Endodermal cell (in vitro differentiated cells): ENCODE measurements around the gene WDR43. TPM values are rescaled to one million over a fixed set of nuclear protein-coding genes. Genes with fewer than 3 reads are reported as not detected.
A peak's percentile ranks its signal among the peaks of the same experiment; 100 is the strongest.

Experiments
- DNase-seq: peaks from one replicate; pipeline ENCODE4 v3.0.0-alpha.2; 2017
- H3K27ac ChIP-seq: 2 replicates; pipeline ENCODE4 v1.5.1; 2013; ENCODE audit warnings: mild to moderate bottlenecking, low read depth, low read length, moderate library complexity
- H3K27me3 ChIP-seq: 2 replicates; pipeline ENCODE4 v1.6.1; 2013; ENCODE audit warnings: mild to moderate bottlenecking, low read length, moderate library complexity; ENCODE audit not compliant: insufficient read depth, control insufficient read depth, poor library complexity, severe bottlenecking
- H3K36me3 ChIP-seq: 2 replicates; pipeline ENCODE4 v1.7.0; 2013; ENCODE audit warnings: mild to moderate bottlenecking, low read length, moderate library complexity; ENCODE audit not compliant: control insufficient read depth, insufficient read depth
- H3K4me1 ChIP-seq: one replicate; pipeline ENCODE4 v1.7.0; 2013; ENCODE audit warnings: low read length; ENCODE audit not compliant: control insufficient read depth, insufficient read depth
- H3K4me3 ChIP-seq: 2 replicates; pipeline ENCODE4 v1.5.1; 2013; ENCODE audit warnings: mild to moderate bottlenecking, low read length, moderate library complexity
- H3K9ac ChIP-seq: 2 replicates; pipeline ENCODE4 v1.6.1; 2013; ENCODE audit warnings: mild to moderate bottlenecking, low read length, moderate library complexity; ENCODE audit not compliant: poor library complexity, severe bottlenecking; ENCODE audit errors: extremely low read depth
- H3K9me3 ChIP-seq: 2 replicates; pipeline ENCODE4 v1.6.1; 2013; ENCODE audit warnings: mild to moderate bottlenecking, low read length, moderate library complexity; ENCODE audit not compliant: control insufficient read depth
- H3K27ac Mint-ChIP-seq: 2 replicates; pipeline ENCODE4 v1.8.0; 2020; ENCODE audit warnings: mixed read lengths
- H3K27me3 Mint-ChIP-seq: 2 replicates; pipeline ENCODE4 v1.8.0; 2021; ENCODE audit warnings: mild to moderate bottlenecking, mixed read lengths; ENCODE audit not compliant: insufficient read depth
- H3K36me3 Mint-ChIP-seq: 2 replicates; pipeline ENCODE4 v1.8.0; 2020; ENCODE audit warnings: low read depth, mixed read lengths
- H3K4me1 Mint-ChIP-seq: 2 replicates; pipeline ENCODE4 v1.8.0; 2020; ENCODE audit warnings: mixed read lengths
- H3K4me3 Mint-ChIP-seq: 2 replicates; pipeline ENCODE4 v1.8.0; 2020; ENCODE audit warnings: mild to moderate bottlenecking, moderate library complexity, mixed read lengths
- H3K9me3 Mint-ChIP-seq: 2 replicates; pipeline ENCODE4 v1.8.0; 2020; ENCODE audit warnings: mild to moderate bottlenecking, mixed read lengths
- CTCF ChIP-seq: fragments of 200-600 bp; sonication (generic); conservative IDR thresholded peaks from 2 replicates; pipeline ENCODE4 v1.5.0; 2021; ENCODE audit warnings: antibody characterized with exemption, mild to moderate bottlenecking
- WGBS, 2 experiments: methylation state at CpG; one replicate each; pipeline versions ENCODE4 v1.1.5 to v1.1.7; 2013; ENCODE audit warnings: missing lambda C conversion rate in 2 of 2, mixed read lengths in 1 of 2; ENCODE audit not compliant: insufficient coverage in 1 of 2, insufficient read length in 1 of 2; 5-methylcytosine and 5-hydroxymethylcytosine counted together
- total RNA-seq, 2 donors: library from RNA; stranded (reverse); fragmentation: NEBNext Ultra II Directional in 1 of 2; extraction: Animal tissue kit (Norgen Biotek cat#: 25700) in 1 of 2; gene quantifications; 2 replicates in 1 of 2; 3 replicates in 1 of 2; pipeline ENCODE4 v1.2.1, GENCODE V29; 2021

The WDR43 gene
- total RNA-seq, 2 donors from 2014 or later, result 64.3 to 77.7 TPM

DNA sequence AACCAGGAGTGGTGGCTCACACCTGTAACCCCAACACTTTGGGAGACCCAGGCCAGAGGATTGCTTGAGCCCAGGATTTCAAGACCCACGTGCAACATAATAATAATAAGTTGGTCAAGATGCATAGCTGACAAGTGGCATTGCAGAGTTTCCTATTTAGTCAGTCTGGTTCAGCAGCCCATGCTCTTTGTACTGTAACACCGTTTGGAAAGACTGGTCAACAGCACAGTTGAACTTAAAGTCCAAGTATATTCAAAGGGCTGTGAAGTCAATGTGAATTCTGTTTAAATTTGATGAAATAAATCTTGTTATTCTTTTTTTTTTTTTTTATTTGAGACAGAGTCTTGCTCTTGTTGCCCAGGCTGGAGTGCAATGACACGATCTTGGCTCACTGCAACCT lies 22.8 kb upstream of the WDR43 start:
- H3K9ac ChIP-seq, result no peak overlapping the region
- H3K36me3 ChIP-seq, result no peaks in the 10 kb centered on the region
- H3K4me3 Mint-ChIP-seq, result no peak overlapping the region
- peaks cover 22% of the 10 kb centered on the region for H3K27me3 ChIP-seq
- WGBS, 2 experiments, result 82 to 87% methylated on average over 3 of the region's 3 CpGs
- TF ChIP-seq CTCF, result no peak
- no peak overlapping the region for H3K27ac ChIP-seq
- no peaks in the 10 kb centered on the region for H3K9me3 Mint-ChIP-seq
- no peak for DNase-seq
- H3K27me3 Mint-ChIP-seq, result peaks cover 42% of the 10 kb centered on the region
- H3K9me3 ChIP-seq, result no peaks in the 10 kb centered on the region
- H3K4me1 Mint-ChIP-seq, result peaks cover 15% of the 10 kb centered on the region
- peaks cover 5% of the 10 kb centered on the region for H3K36me3 Mint-ChIP-seq
- no peak overlapping the region for H3K4me3 ChIP-seq
- no peak overlapping the region for H3K27ac Mint-ChIP-seq
- H3K4me1 ChIP-seq, result no peaks in the 10 kb centered on the region

DNA sequence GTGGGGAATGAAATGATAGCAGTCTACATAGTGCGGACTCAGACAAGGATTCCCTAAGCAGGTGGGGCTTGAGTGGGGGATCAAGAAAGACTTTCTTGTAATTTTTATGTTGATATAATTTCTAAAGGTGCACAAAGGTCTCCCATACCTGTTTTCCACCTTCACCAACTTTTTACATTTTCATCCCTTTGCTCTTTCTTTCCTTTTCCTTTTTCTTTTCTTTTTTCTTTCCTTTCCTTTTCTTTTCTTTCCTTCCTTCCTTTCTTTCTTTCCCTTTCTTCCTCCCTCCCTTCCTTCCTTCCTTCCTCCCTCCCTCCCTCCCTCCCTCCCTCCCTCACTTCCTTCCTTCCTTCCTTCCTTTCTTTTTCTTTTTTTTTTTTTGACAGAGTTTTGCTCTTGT lies 14.3 kb upstream of the WDR43 start:
- H3K4me3 ChIP-seq, result no peak overlapping the region
- H3K4me1 Mint-ChIP-seq, result no peaks in the 10 kb centered on the region
- H3K4me3 Mint-ChIP-seq, result no peak overlapping the region
- no peak for DNase-seq
- no peak overlapping the region for H3K9ac ChIP-seq
- H3K27ac Mint-ChIP-seq, result no peak overlapping the region
- no peaks in the 10 kb centered on the region for H3K36me3 ChIP-seq
- no peaks in the 10 kb centered on the region for H3K9me3 Mint-ChIP-seq
- peaks cover 37% of the 10 kb centered on the region for H3K27me3 ChIP-seq
- no peaks in the 10 kb centered on the region for H3K9me3 ChIP-seq
- H3K27ac ChIP-seq, result no peak overlapping the region
- H3K4me1 ChIP-seq, result no peaks in the 10 kb centered on the region
- TF ChIP-seq CTCF, result no peak
- peaks cover 29% of the 10 kb centered on the region for H3K27me3 Mint-ChIP-seq
- 95% methylated on average over 1 of the region's 1 CpG; no CpG with 5 or more reads in 1 of the 2 experiments for WGBS, 2 experiments
- H3K36me3 Mint-ChIP-seq, result no peaks in the 10 kb centered on the region

DNA sequence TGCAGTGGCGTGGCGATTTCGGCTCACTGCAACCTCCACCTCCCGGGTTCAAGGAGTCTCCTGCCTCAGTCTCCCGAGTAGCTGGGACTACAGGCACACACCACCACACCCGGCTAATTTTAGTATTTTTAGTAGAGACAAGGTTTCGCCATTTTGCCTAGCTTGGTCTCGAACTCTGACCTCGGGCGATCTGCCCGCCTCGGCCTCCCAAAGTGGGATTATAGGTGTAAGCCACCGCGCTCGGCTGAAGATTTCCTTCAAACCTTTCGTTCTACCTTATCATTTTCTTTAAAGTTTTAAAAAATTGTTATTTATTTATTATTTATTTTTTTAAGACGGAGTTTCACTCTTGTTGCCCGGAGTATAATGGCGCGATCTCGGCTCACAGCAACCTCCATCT lies 979 bp upstream of the WDR43 start:
- TF ChIP-seq CTCF, result no peak
- Histone ChIP-seq H3K4me3 (no peak overlapping the region), H3K4me1 (peaks cover 2% of the 10 kb centered on the region), H3K27ac (no peak overlapping the region), H3K27me3 (peaks cover 34% of the 10 kb centered on the region), H3K36me3 (no peaks in the 10 kb centered on the region), H3K9me3 (no peaks in the 10 kb centered on the region), H3K9ac (no peak overlapping the region)
- WGBS, 2 experiments, result 82 to 96% methylated on average over 11 to 20 of the region's 21 CpGs
- Mint-ChIP-seq H3K27me3 (peaks cover 7% of the 10 kb centered on the region), H3K4me3 (peak overlapping the region; percentile 90), H3K36me3 (no peaks in the 10 kb centered on the region), H3K27ac (no peak overlapping the region), H3K9me3 (no peaks in the 10 kb centered on the region), H3K4me1 (peaks cover 23% of the 10 kb centered on the region)
- no peak for DNase-seq
